ENCODE data around the gene SPEM3.

DNA sequence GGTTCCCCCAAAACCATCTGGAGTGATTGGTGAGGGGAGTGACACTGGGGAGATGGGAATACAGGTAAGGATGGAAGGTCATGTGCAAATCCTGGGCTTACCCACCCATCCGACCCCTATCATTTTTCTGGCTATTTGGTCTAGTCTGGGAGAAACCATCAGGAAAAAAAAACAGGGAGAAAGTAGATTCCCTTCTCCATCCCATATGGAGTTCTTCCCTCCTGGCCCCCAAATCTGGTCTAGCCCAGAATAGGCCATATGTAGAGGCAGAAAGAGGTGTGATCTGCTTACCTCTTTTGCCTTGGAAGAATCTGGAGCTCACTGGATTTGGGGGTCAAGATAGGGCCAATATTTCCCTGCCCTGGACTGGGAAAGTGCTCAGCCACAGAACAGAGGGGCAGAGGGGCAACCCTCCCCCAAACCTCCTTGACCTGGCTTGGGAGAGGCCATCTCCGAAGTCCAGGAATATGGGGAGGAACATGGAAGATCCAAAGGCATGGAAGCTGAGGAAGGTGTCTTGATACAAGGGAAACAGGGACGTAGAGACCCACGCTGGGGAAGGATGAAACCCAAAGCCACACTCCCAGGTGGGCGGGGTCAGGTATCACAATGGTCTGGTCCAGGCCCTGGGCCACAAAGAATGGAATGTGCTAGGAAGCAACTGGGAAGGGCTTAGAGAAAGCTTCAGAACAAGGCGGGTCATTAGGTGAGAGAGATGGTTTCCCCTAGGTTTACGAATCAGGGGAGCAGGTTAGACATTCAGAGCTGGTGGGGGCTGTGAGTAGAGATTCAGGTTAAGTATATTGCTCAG is 32.4 kb downstream of the SPEM3 start:
- TF ChIP-seq ZNF274 (IDR thresholded peaks at IDR 0.05; ENCODE audit: low read depth, low read length) (no peak), YY1 (IDR thresholded peaks at IDR 0.05; ENCODE audit: insufficient read depth, insufficient read length) (no peak)

Data from NT2/D1 (cell line).